HepG2 (cell line): ENCODE data around the gene MCRS1. TPM values are rescaled to one million over a fixed set of nuclear protein-coding genes. Genes with fewer than 3 reads are reported as not detected.

Experiments used
- ATAC-seq: fragments of 200-7000 bp; cut with Tn5 transposase; 3 replicates; pipeline ENCODE4 v1.9.1; 2020; ENCODE audit warnings: mild to moderate bottlenecking, moderate library complexity
- BruUV-seq: library from RNA; stranded (reverse); fragments of 400-500 nt; replicated peaks from 2 replicates; lab custom pipeline; 2021; lab: Mats Ljungman, UMichigan
- CTCF ChIA-PET: fragments of 300-600 bp; formaldehyde crosslinking; extraction: SDS; loops from one replicate; lab custom pipeline; 2021; ENCODE audit warnings: low total read pairs, inconsistent platforms, low intra/inter-chr PET ratio; lab: Yijun Ruan, JAX
- POLR2A ChIA-PET: fragments of 350-600 bp; sonication (Branson Sonifier 250); formaldehyde crosslinking; loops from one replicate; lab custom pipeline; 2020; ENCODE audit warnings: antibody characterized with exemption, inconsistent platforms; lab: Yijun Ruan, JAX
- DNase-seq: peaks from one replicate; pipeline ENCODE4 v3.0.0-alpha.2; 2015; ENCODE audit warnings: low spot score
- FAIRE-seq: peaks from 3 replicates; lab custom pipeline; 2011; peaks lifted over from hg19 to GRCh38; lab: Jason Lieb, UNC
- H2AFZ ChIP-seq: one replicate; pipeline ENCODE4 v1.6.1; 2011; ENCODE audit warnings: low read length, inconsistent platforms
- H3K27ac ChIP-seq: fragments of 300-600 bp; 3 replicates; pipeline ENCODE4 v1.8.0; 2011; ENCODE audit warnings: mixed run types, mild to moderate bottlenecking, mixed read lengths, low read length, inconsistent platforms; ENCODE audit not compliant: insufficient read depth; ENCODE audit errors: extremely low read length
- H3K27me3 ChIP-seq, 2 experiments: fragments of 200-600 bp in 1 of 2; 2 replicates in 1 of 2; 3 replicates in 1 of 2; pipeline versions ENCODE4 v1.6.0 to v1.8.0; 2011; ENCODE audit warnings: low read length in 2 of 2, mild to moderate bottlenecking in 2 of 2, moderate library complexity in 2 of 2, inconsistent platforms in 1 of 2; ENCODE audit not compliant: insufficient read depth in 2 of 2, control insufficient read depth in 1 of 2
- H3K36me3 ChIP-seq, 2 experiments: fragments of 200-600 bp in 1 of 2; replicated peaks in 1 of 2; 2 replicates in 1 of 2; 3 replicates in 1 of 2; pipeline versions ENCODE4 v1.5.1 to v1.8.0; 2011; ENCODE audit warnings: low read length in 2 of 2, inconsistent platforms in 1 of 2; ENCODE audit not compliant: insufficient read depth in 2 of 2, control insufficient read depth in 1 of 2
- H3K4me1 ChIP-seq: 2 replicates; pipeline ENCODE4 v1.5.1; 2012; ENCODE audit warnings: low read length, inconsistent platforms; ENCODE audit not compliant: insufficient read depth
- H3K4me2 ChIP-seq: 2 replicates; pipeline ENCODE4 v1.6.0; 2011; ENCODE audit warnings: low read depth, low read length, inconsistent platforms
- H3K4me3 ChIP-seq, 3 experiments: fragments of 200-600 bp in 1 of 3; sonication (generic), shearing (Covaris generic) in 1 of 3; replicated peaks in 1 of 3; 2 replicates each; pipeline ENCODE4 v1.5.1; 2011 to 2016; ENCODE audit warnings: low read length in 3 of 3, inconsistent platforms in 2 of 3, low read depth in 2 of 3, mild to moderate bottlenecking in 2 of 3, control low read depth in 1 of 3, mixed read lengths in 1 of 3; ENCODE audit not compliant: insufficient read depth in 1 of 3
- H3K79me2 ChIP-seq: one replicate; pipeline ENCODE4 v1.6.1; 2011; ENCODE audit warnings: low read length, inconsistent platforms; ENCODE audit not compliant: insufficient read depth
- H3K9ac ChIP-seq: 2 replicates; pipeline ENCODE4 v1.6.0; 2011; ENCODE audit warnings: mild to moderate bottlenecking, low read depth, low read length, inconsistent platforms; ENCODE audit not compliant: insufficient read depth
- H3K9me3 ChIP-seq: 2 replicates; pipeline ENCODE4 v1.5.1; 2012; ENCODE audit warnings: mild to moderate bottlenecking, low read length
- H4K20me1 ChIP-seq: 2 replicates; pipeline ENCODE4 v1.6.0; 2011; ENCODE audit warnings: inconsistent platforms, mild to moderate bottlenecking, low read length, moderate library complexity; ENCODE audit not compliant: insufficient read depth
- GABPB1 ChIP-seq: IDR thresholded peaks from 2 replicates; pipeline ENCODE4 v1.6.1; 2016; ENCODE audit warnings: mild to moderate bottlenecking, missing genetic modification reagents, moderate library complexity, missing compliant biosample characterization
- HMG20B ChIP-seq: conservative IDR thresholded peaks from 2 replicates; pipeline ENCODE4 v1.6.1; 2016; ENCODE audit warnings: missing genetic modification reagents, missing compliant biosample characterization
- IKZF1 ChIP-seq: fragments of 450-650 bp; IDR thresholded peaks from 2 replicates; pipeline ENCODE4 v1.7.1; 2016
- MAFF ChIP-seq: IDR thresholded peaks from 2 replicates; pipeline ENCODE4 v1.6.1; 2011; ENCODE audit warnings: low read depth, low read length, improper control_type of control experiment
- NFKB2 ChIP-seq: sonication (generic); formaldehyde crosslinking; IDR thresholded peaks from 2 replicates; pipeline ENCODE4 v1.4.0; 2020; ENCODE audit warnings: missing genetic modification reagents, borderline replicate concordance
- U2AF2 ChIP-seq: fragments of 200-400 bp; formaldehyde crosslinking; IDR thresholded peaks from 2 replicates; pipeline ENCODE4 v1.6.1; 2017; ENCODE audit warnings: low read depth, mild to moderate bottlenecking, low read length
- XBP1 ChIP-seq: sonication (generic); formaldehyde crosslinking; IDR thresholded peaks from 2 replicates; pipeline ENCODE4 v1.5.0; 2020; ENCODE audit warnings: missing genetic modification reagents
- XRCC5 ChIP-seq: fragments of 200-400 bp; formaldehyde crosslinking; optimal IDR thresholded peaks from 2 replicates; pipeline ENCODE3; 2017; ENCODE audit warnings: mild to moderate bottlenecking, low read length
- ZMAT3 ChIP-seq: sonication (generic); formaldehyde crosslinking; conservative IDR thresholded peaks from 2 replicates; pipeline ENCODE4 v1.7.0; 2021; ENCODE audit warnings: missing genetic modification reagents
- ZNF142 ChIP-seq: sonication (generic); formaldehyde crosslinking; IDR thresholded peaks from 2 replicates; pipeline ENCODE4 v1.4.0; 2020; ENCODE audit warnings: missing genetic modification reagents
- ZNF678 ChIP-seq: sonication (generic); formaldehyde crosslinking; IDR thresholded peaks from 2 replicates; pipeline ENCODE4 v1.4.0; 2020; ENCODE audit warnings: mild to moderate bottlenecking, missing genetic modification reagents
- ZNF7 ChIP-seq: IDR thresholded peaks from 2 replicates; pipeline ENCODE4 v1.6.1; 2016; ENCODE audit warnings: missing biosample characterization, missing genetic modification reagents
- ZNF883 ChIP-seq: sonication (generic); formaldehyde crosslinking; IDR thresholded peaks from 2 replicates; pipeline ENCODE4 v1.5.1; 2020; ENCODE audit warnings: mild to moderate bottlenecking, missing genetic modification reagents; ENCODE audit errors: not compliant biosample characterization
- WGBS: methylation state at CpG from one replicate; pipeline ENCODE4 v1.1.6; 2017; ENCODE audit warnings: low lambda C conversion rate; 5-methylcytosine and 5-hydroxymethylcytosine counted together
- in situ Hi-C: cut with HindIII; loops from 2 replicates; pipeline ENCODE4 v1.10.0; 2017; ENCODE audit warnings: low pct_unique_long_range_greater_than_20kb; ENCODE audit not compliant: extremely low pct_ligation_motif_present
- intact Hi-C: fragments of 100-400 bp; cut with micrococcal nuclease; formaldehyde crosslinking; loops from one replicate; pipeline ENCODE4 v1.10.0; 2022; ENCODE audit not compliant: unreplicated experiment
- polyA plus RNA-seq, 8 experiments: library from polyadenylated mRNA; depleted of rRNA in 3 of 8; stranded (reverse) in 7 of 8; unstranded in 1 of 8; fragments of >200 nt; fragmentation: Illumina TruSeq in 4 of 8; extraction: Trizol in 4 of 8; gene quantifications; 2 replicates each; pipeline versions ENCODE4 v1.2.1 to v1.2.3, GENCODE V29; 2011 to 2016; ENCODE audit warnings: low read depth in 4 of 8, missing spikeins in 1 of 8, mixed read lengths in 1 of 8; ENCODE audit not compliant: insufficient read depth in 1 of 8
- total RNA-seq, 5 experiments: library from RNA; depleted of rRNA; stranded (reverse); fragments of >200 nt; fragmentation: Illumina TruSeq; extraction: Trizol; gene quantifications; 2 replicates each; pipeline ENCODE4 v1.2.3, GENCODE V29; 2016; ENCODE audit warnings: low read depth in 1 of 5

The MCRS1 gene
- total and polyA plus RNA-seq, 2 of the 13 experiments (the other 11 are each of a cell fraction or from before 2014, with no cell fraction given) = 51.0 to 66.3 TPM

GRCh38 chr12:49599961-49600360 is 32.0 kb upstream of the MCRS1 start:
- in situ Hi-C loops = no loop called here
- H3K27me3 ChIP-seq = no peaks in the 10 kb centered on the region

DNA sequence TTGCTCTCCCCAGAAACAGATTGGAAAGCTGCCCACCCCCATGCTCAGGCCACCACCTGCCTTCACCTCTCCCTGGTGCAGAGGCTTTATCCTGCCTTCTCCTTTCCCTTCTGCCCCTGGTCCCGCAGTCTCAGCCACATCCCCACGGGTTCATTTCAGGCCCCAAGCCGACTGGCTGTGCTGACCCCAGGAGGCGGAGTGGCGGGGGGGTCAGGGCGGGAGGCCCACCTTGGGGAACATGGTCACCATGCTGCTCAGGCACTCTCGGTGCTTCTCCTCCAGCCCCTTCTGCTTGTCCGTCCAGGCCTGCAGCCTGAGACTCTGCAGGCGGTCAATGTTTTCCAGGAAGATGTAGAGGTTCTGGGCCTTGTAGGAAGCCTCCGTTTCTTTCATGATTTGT is 30.6 kb upstream of the MCRS1 start:
- no peak overlapping the region for H3K4me3 ChIP-seq
- no peaks in the 10 kb centered on the region for H3K36me3 ChIP-seq
- in situ Hi-C loops = no loop called here
- ATAC-seq (no peak), DNase-seq (no peak), FAIRE-seq (no peak)
- no peak overlapping the region for H3K4me2 ChIP-seq
- TF ChIP-seq IKZF1 (no peak), GABPB1 (CRISPR knock-in tag) (no peak), U2AF2 (no peak), ZNF883 (CRISPR knock-in tag) (no peak), XRCC5 (no peak), XBP1 (CRISPR knock-in tag) (no peak), ZNF142 (CRISPR knock-in tag) (no peak), MAFF (no peak), ZMAT3 (no peak), NFKB2 (no peak), HMG20B (CRISPR knock-in tag) (no peak)
- no peaks in the 10 kb centered on the region for H3K9me3 ChIP-seq
- intact Hi-C loops = no loop called here
- ChIA-PET CTCF (no interaction called here), POLR2A (no interaction called here)
- H3K27me3 ChIP-seq = no peaks in the 10 kb centered on the region
- H3K27ac ChIP-seq = no peak overlapping the region
- H3K79me2 ChIP-seq = no peaks in the 10 kb centered on the region
- WGBS = 75% methylated on average over 9 of the region's 10 CpGs
- H2AFZ ChIP-seq = no peak overlapping the region
- H3K4me1 ChIP-seq = no peaks in the 10 kb centered on the region
- no peak overlapping the region for H3K9ac ChIP-seq
- H4K20me1 ChIP-seq = no peaks in the 10 kb centered on the region
- BruUV-seq = no TSS peak

More at GRCh38 chr12:49599961-49600360, 32.0 kb upstream of the MCRS1 start:
- Histone ChIP-seq H3K4me3 (no peak overlapping the region), H3K9me3 (no peaks in the 10 kb centered on the region), H3K79me2 (no peaks in the 10 kb centered on the region), H3K36me3 (no peaks in the 10 kb centered on the region), H3K27ac (no peak overlapping the region), H2AFZ (no peak overlapping the region), H3K4me1 (peaks cover 5% of the 10 kb centered on the region; the same call in 1 of the 2 replicates), H3K9ac (no peak overlapping the region), H3K4me2 (no peak overlapping the region), H4K20me1 (no peaks in the 10 kb centered on the region)
- ATAC-seq (no peak), FAIRE-seq (no peak), DNase-seq (no peak)
- CTCF ChIA-PET = no interaction called here
- TF ChIP-seq ZNF7 (CRISPR knock-in tag) (no peak), ZNF678 (CRISPR knock-in tag) (no peak)
- intact Hi-C loops = no loop called here
- WGBS = 91% methylated on average over 8 of the region's 8 CpGs
- BruUV-seq = no TSS peak
- POLR2A ChIA-PET = no interaction called here
